DND-41 (cell line): ENCODE measurements around the gene MTG1.

Source experiments
- EZH2 ChIP-seq: IDR thresholded peaks from 3 replicates; pipeline ENCODE4 v1.6.1; 2012; ENCODE audit warnings: borderline replicate concordance, low read depth, mild to moderate bottlenecking, moderate library complexity, low read length, inconsistent platforms; ENCODE audit not compliant: severe bottlenecking
- TF ChIP-seq, protein P1 (sequence below): IDR thresholded peaks from 2 replicates; pipeline ENCODE4 v1.5.1; 2012; ENCODE audit warnings: borderline replicate concordance, low read length, moderate library complexity, mild to moderate bottlenecking; ENCODE audit not compliant: poor library complexity, severe bottlenecking; ENCODE audit errors: extremely low read depth

DNA sequence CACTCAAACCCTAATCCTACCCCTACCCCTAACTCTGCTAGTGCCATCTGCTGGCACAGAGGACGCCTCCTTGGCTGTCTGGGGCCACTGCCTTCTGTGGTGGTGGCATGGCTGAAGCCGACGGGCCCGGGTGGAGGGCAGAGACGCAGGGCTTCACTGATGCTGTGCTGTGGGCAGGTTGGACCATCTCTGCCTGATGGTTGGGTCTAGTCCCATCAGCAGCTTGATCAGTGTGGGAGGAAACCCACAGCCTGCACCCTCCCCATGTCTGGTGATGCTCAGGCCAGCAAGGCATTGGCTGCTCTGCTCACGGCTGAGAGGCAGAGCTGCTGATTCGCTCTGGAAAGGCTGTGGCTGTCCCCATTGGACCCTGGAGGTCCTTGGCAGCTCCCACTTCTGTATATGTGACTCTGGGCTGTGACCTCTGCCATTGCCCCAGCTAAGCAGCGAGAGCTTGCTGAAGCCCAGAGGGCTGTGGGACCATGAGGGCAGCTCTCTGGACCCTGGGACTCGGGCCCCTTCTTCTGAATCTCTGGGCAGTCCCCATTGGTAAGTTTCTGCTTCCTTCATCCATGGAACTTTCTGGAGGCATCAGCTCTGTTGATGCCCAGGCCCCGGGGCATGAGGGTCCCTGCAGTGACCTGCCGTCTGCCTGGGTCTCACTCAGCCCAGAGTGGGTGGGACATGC, 59.7 kb downstream of the MTG1 start, which contains the start of gene SCART1:
- TF ChIP-seq, protein P1, sequence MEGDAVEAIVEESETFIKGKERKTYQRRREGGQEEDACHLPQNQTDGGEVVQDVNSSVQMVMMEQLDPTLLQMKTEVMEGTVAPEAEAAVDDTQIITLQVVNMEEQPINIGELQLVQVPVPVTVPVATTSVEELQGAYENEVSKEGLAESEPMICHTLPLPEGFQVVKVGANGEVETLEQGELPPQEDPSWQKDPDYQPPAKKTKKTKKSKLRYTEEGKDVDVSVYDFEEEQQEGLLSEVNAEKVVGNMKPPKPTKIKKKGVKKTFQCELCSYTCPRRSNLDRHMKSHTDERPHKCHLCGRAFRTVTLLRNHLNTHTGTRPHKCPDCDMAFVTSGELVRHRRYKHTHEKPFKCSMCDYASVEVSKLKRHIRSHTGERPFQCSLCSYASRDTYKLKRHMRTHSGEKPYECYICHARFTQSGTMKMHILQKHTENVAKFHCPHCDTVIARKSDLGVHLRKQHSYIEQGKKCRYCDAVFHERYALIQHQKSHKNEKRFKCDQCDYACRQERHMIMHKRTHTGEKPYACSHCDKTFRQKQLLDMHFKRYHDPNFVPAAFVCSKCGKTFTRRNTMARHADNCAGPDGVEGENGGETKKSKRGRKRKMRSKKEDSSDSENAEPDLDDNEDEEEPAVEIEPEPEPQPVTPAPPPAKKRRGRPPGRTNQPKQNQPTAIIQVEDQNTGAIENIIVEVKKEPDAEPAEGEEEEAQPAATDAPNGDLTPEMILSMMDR, result peak; percentile 11
- TF ChIP-seq EZH2, result no peak
